DND-41 (cell line): ENCODE measurements around the gene DIPK1C.

Experiments
- EZH2 ChIP-seq: IDR thresholded peaks from 3 replicates; pipeline ENCODE4 v1.6.1; 2012; ENCODE audit warnings: borderline replicate concordance, low read depth, mild to moderate bottlenecking, moderate library complexity, low read length, inconsistent platforms; ENCODE audit not compliant: severe bottlenecking
- TF ChIP-seq, protein P1 (sequence below): IDR thresholded peaks from 2 replicates; pipeline ENCODE4 v1.5.1; 2012; ENCODE audit warnings: borderline replicate concordance, low read length, moderate library complexity, mild to moderate bottlenecking; ENCODE audit not compliant: poor library complexity, severe bottlenecking; ENCODE audit errors: extremely low read depth

DNA sequence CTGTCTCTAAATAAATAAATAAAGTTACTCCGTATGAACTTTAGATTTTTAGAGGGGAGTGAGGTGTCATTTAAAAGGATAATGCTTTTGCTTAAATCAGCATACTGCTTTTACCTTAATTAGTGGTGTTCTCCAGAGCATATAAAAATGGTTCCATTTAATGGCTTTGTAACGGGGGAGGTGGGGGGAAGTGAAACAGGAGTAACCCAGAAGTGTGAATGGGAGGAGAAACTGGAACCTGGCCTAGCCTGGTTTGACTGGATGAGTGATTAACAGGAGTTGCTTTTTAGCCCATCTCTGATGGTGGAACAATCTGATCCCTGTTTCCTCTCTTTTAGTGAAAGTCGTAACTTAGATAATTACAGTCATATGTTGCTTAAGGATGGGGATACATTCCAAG, 40.7 kb upstream of the DIPK1C start:
- TF ChIP-seq, protein P1, sequence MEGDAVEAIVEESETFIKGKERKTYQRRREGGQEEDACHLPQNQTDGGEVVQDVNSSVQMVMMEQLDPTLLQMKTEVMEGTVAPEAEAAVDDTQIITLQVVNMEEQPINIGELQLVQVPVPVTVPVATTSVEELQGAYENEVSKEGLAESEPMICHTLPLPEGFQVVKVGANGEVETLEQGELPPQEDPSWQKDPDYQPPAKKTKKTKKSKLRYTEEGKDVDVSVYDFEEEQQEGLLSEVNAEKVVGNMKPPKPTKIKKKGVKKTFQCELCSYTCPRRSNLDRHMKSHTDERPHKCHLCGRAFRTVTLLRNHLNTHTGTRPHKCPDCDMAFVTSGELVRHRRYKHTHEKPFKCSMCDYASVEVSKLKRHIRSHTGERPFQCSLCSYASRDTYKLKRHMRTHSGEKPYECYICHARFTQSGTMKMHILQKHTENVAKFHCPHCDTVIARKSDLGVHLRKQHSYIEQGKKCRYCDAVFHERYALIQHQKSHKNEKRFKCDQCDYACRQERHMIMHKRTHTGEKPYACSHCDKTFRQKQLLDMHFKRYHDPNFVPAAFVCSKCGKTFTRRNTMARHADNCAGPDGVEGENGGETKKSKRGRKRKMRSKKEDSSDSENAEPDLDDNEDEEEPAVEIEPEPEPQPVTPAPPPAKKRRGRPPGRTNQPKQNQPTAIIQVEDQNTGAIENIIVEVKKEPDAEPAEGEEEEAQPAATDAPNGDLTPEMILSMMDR = no peak
- TF ChIP-seq EZH2 = no peak
